LNCaP clone FGC (cell line): ENCODE results near the gene CCNT2.
"Not testable (repeated sequence)": the region's sequence is repeated elsewhere in the genome, so short reads cannot be mapped to it uniquely, and the experiment has no call there.

Source experiments
- DNase-seq: peaks from one replicate; pipeline ENCODE4 v3.0.0-alpha.2; 2011; ENCODE audit warnings: low read depth
- H3K4me3 ChIP-seq: 2 replicates; pipeline ENCODE4 v1.5.1; 2011; ENCODE audit warnings: mild to moderate bottlenecking, low read depth, low read length, control low read depth
- CTCF ChIP-seq: IDR thresholded peaks from 2 replicates; pipeline ENCODE4 v1.5.1; 2012; ENCODE audit warnings: mild to moderate bottlenecking; ENCODE audit not compliant: control insufficient read depth, insufficient read depth; ENCODE audit errors: extremely low read depth

The CCNT2 gene

GRCh38 chr2:134906726-134907125 lies 11.9 kb upstream of the CCNT2 start:
- no peak for TF ChIP-seq CTCF
- no peak for DNase-seq
- H3K4me3 ChIP-seq: no peak overlapping the region

GRCh38 chr2:134907441-134908116 lies 11.0 kb upstream of the CCNT2 start:
- not testable (repeated sequence) for DNase-seq, H3K4me3 ChIP-seq

GRCh38 chr2:134910763-134911399 lies 7.7 kb upstream of the CCNT2 start:
- DNase-seq: no peak
- no peak for TF ChIP-seq CTCF
- no peak overlapping the region for H3K4me3 ChIP-seq

GRCh38 chr2:134911400-134911785 lies 7.2 kb upstream of the CCNT2 start:
- no peak overlapping the region for H3K4me3 ChIP-seq
- DNase-seq: no peak
- TF ChIP-seq CTCF: no peak

- no peak for TF ChIP-seq CTCF
- DNase-seq: no peak
- H3K4me3 ChIP-seq: no peak overlapping the region
These were observed 6.3 kb upstream of the CCNT2 start for GRCh38 chr2:134912361-134912760.

GRCh38 chr2:134917360-134917865 lies 1.2 kb upstream of the CCNT2 start:
- DNase-seq: no peak
- no peak for TF ChIP-seq CTCF
- peak overlapping the region; percentile 96 for H3K4me3 ChIP-seq

GRCh38 chr2:134917888-134918525 lies 615 bp upstream of the CCNT2 start:
- TF ChIP-seq CTCF: peak; percentile 38
- peak overlapping the region; percentile 96 for H3K4me3 ChIP-seq
- DNase-seq: peak; percentile 58
